GM23338 (cell line): ENCODE measurements around the gene INO80C. TPM values are rescaled to one million over a fixed set of nuclear protein-coding genes. Genes with fewer than 3 reads are reported as not detected.

ENCODE experiments used
- ATAC-seq: fragments of 200-7000 bp; cut with Tn5 transposase; 3 replicates; pipeline ENCODE4 v1.9.1; 2020
- DNase-seq: peaks from one replicate; pipeline ENCODE4 v3.0.0-alpha.2; 2015; ENCODE audit warnings: low spot score
- H2AFZ ChIP-seq: fragments of 200-600 bp; sonication (generic); 2 replicates; pipeline ENCODE4 v1.8.0; 2016; ENCODE audit warnings: antibody characterized with exemption, mild to moderate bottlenecking, moderate library complexity
- H3F3A ChIP-seq: fragments of 200-600 bp; sonication (generic); replicated peaks from 2 replicates; pipeline ENCODE4 v1.8.0; 2017; ENCODE audit warnings: antibody characterized with exemption, mixed run types, low read depth
- H3K27ac ChIP-seq: fragments of 200-600 bp; sonication (generic); 2 replicates; pipeline ENCODE4 v1.6.1; 2016; ENCODE audit warnings: low read depth
- H3K27me3 ChIP-seq: fragments of 200-600 bp; sonication (generic); 2 replicates; pipeline ENCODE4 v1.8.0; 2016; ENCODE audit warnings: mild to moderate bottlenecking, mixed run types, moderate library complexity; ENCODE audit not compliant: insufficient read depth
- H3K36me3 ChIP-seq: fragments of 200-600 bp; sonication (generic); 2 replicates; pipeline ENCODE4 v1.8.0; 2016; ENCODE audit warnings: mild to moderate bottlenecking; ENCODE audit not compliant: insufficient read depth
- H3K4me1 ChIP-seq: fragments of 200-600 bp; sonication (generic); 2 replicates; pipeline ENCODE4 v1.8.0; 2016; ENCODE audit warnings: mild to moderate bottlenecking, moderate library complexity; ENCODE audit not compliant: insufficient read depth
- H3K4me2 ChIP-seq: fragments of 200-600 bp; sonication (generic); 2 replicates; pipeline ENCODE4 v1.7.1; 2017; ENCODE audit warnings: mixed run types
- H3K4me3 ChIP-seq: fragments of 200-600 bp; sonication (generic); 2 replicates; pipeline ENCODE4 v1.6.1; 2016; ENCODE audit warnings: mixed run types
- H3K79me2 ChIP-seq: fragments of 200-600 bp; sonication (generic); replicated peaks from 2 replicates; pipeline ENCODE4 v1.8.0; 2017; ENCODE audit warnings: mild to moderate bottlenecking; ENCODE audit not compliant: insufficient read depth
- H3K9me2 ChIP-seq: fragments of 200-600 bp; sonication (generic); 2 replicates; pipeline ENCODE4 v1.8.0; 2017; ENCODE audit not compliant: insufficient read depth
- H4K20me1 ChIP-seq: fragments of 200-600 bp; sonication (generic); replicated peaks from 2 replicates; pipeline ENCODE4 v1.8.0; 2017; ENCODE audit warnings: mild to moderate bottlenecking; ENCODE audit not compliant: insufficient read depth
- H3K27ac Mint-ChIP-seq: 2 replicates; pipeline ENCODE4 v1.8.0; 2020; ENCODE audit warnings: inconsistent platforms, mild to moderate bottlenecking, moderate library complexity, mixed read lengths
- H3K27me3 Mint-ChIP-seq: 3 replicates; pipeline ENCODE4 v1.8.0; 2022; ENCODE audit warnings: low read depth, mild to moderate bottlenecking, moderate library complexity, mixed read lengths, inconsistent platforms; ENCODE audit not compliant: insufficient read depth, poor library complexity
- H3K36me3 Mint-ChIP-seq: 3 replicates; pipeline ENCODE4 v1.8.0; 2021; ENCODE audit warnings: low read depth, mild to moderate bottlenecking, inconsistent platforms, moderate library complexity, mixed read lengths
- H3K4me1 Mint-ChIP-seq: 3 replicates; pipeline ENCODE4 v1.8.0; 2020; ENCODE audit warnings: mild to moderate bottlenecking, inconsistent platforms, mixed read lengths
- H3K4me3 Mint-ChIP-seq: 3 replicates; pipeline ENCODE4 v1.8.0; 2021; ENCODE audit warnings: moderate library complexity, mild to moderate bottlenecking, inconsistent platforms, mixed read lengths
- H3K9me3 Mint-ChIP-seq: 3 replicates; pipeline ENCODE4 v1.8.0; 2020; ENCODE audit warnings: moderate library complexity, mild to moderate bottlenecking, inconsistent platforms, mixed read lengths
- CREB1 ChIP-seq: fragments of 250-450 bp; sonication (Bioruptor Pico); IDR thresholded peaks from 2 replicates; pipeline ENCODE4 v1.5.0; 2020; ENCODE audit warnings: low read depth, mild to moderate bottlenecking, moderate library complexity
- CTCF ChIP-seq, 2 experiments: fragments of 200-600 bp in 1 of 2; sonication (generic) in 1 of 2; conservative IDR thresholded peaks; 2 replicates each; pipeline versions ENCODE4 v1.5.1 to v1.6.1; 2016 to 2017; ENCODE audit warnings: antibody characterized with exemption in 2 of 2, low read depth in 2 of 2, mild to moderate bottlenecking in 2 of 2, moderate library complexity in 1 of 2
- ETS1 ChIP-seq: IDR thresholded peaks from 2 replicates; pipeline ENCODE4 v1.6.1; 2016; ENCODE audit warnings: antibody characterized with exemption
- EZH2 ChIP-seq: fragments of 200-600 bp; sonication (generic); IDR thresholded peaks from one replicate; pipeline ENCODE4 v1.8.0; 2017; ENCODE audit warnings: antibody characterized with exemption, mild to moderate bottlenecking, low read depth; ENCODE audit not compliant: unreplicated experiment
- EZH2phosphoT487 ChIP-seq: fragments of 200-600 bp; sonication (generic); IDR thresholded peaks from one replicate; pipeline ENCODE4 v1.8.1; 2018; ENCODE audit warnings: antibody characterized with exemption; ENCODE audit not compliant: unreplicated experiment
- JUNB ChIP-seq: IDR thresholded peaks from one replicate; pipeline ENCODE4 v1.6.1; 2016; ENCODE audit warnings: antibody characterized with exemption; ENCODE audit not compliant: unreplicated experiment
- NANOG ChIP-seq: IDR thresholded peaks from 2 replicates; pipeline ENCODE4 v1.6.1; 2016; ENCODE audit warnings: antibody characterized with exemption, borderline replicate concordance
- POLR2AphosphoS5 ChIP-seq: IDR thresholded peaks from 2 replicates; pipeline ENCODE4 v1.6.1; 2016; ENCODE audit warnings: antibody characterized with exemption, low read depth
- STAT1 ChIP-seq: IDR thresholded peaks from one replicate; pipeline ENCODE4 v1.6.1; 2016; ENCODE audit warnings: antibody characterized with exemption; ENCODE audit not compliant: unreplicated experiment
- ZNF114 ChIP-seq: fragments of 250-450 bp; sonication (Bioruptor Pico); IDR thresholded peaks from 2 replicates; pipeline ENCODE4 v1.5.0; 2020; ENCODE audit warnings: mild to moderate bottlenecking, moderate library complexity
- ZNF331 ChIP-seq: fragments of 250-450 bp; sonication (Bioruptor Pico); IDR thresholded peaks from 2 replicates; pipeline ENCODE4 v1.5.0; 2020; ENCODE audit warnings: low read depth, mild to moderate bottlenecking, moderate library complexity
- polyA plus RNA-seq: library from polyadenylated mRNA; unstranded; fragments of >200 nt; fragmentation: Nextera tagmentation; extraction: Ambion mirVana; gene quantifications from 2 replicates; pipeline ENCODE4 v1.2.1, GENCODE V29; 2016
- total RNA-seq: library from RNA; depleted of rRNA; stranded (reverse); fragments of >200 nt; shearing (Covaris generic); gene quantifications from 2 replicates; pipeline ENCODE4 v1.2.3, GENCODE V29; 2014
- TF ChIP-seq, protein P1 (sequence below): fragments of 250-450 bp; sonication (Bioruptor Pico); IDR thresholded peaks from 2 replicates; pipeline ENCODE4 v1.5.0; 2020; ENCODE audit warnings: mild to moderate bottlenecking, moderate library complexity
- TF ChIP-seq, protein P2 (sequence below): IDR thresholded peaks from one replicate; pipeline ENCODE4 v1.6.1; 2018; ENCODE audit warnings: antibody characterized with exemption; ENCODE audit not compliant: unreplicated experiment

INO80C gene
- total and polyA plus RNA-seq, 2 experiments from 2014 or later: 16.3 to 52.3 TPM

DNA sequence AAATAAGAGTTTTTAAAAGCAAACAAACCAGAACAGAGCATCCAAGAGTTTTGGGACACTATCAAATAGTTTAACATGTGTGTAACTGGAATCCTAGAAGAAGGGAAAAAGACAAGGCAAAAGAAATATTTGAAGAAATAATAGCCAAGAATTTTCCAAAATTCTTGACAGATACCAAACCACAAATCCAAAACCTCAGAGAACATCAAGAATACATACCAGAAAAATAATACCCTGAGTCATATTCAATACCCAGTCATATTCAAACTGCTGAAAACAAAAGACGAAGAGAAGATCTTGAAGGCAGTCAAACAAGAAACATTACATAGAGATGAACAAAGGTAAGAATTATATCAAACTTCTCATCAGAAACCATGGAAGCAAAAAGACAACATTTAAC lies 22.9 kb downstream of the INO80C start:
- Histone ChIP-seq H3K27ac (no peak overlapping the region), H2AFZ (no peak overlapping the region), H4K20me1 (peaks cover 3% of the 10 kb centered on the region; the same call in 1 of the 2 replicates), H3K4me1 (no peaks in the 10 kb centered on the region), H3K36me3 (peaks cover 5% of the 10 kb centered on the region; the same call in 1 of the 2 replicates), H3K79me2 (peaks cover 17% of the 10 kb centered on the region; the same call in 1 of the 2 replicates), H3K9me2 (no peaks in the 10 kb centered on the region), H3K27me3 (no peaks in the 10 kb centered on the region), H3K4me2 (no peak overlapping the region), H3F3A (no peaks in the 10 kb centered on the region), H3K4me3 (no peak overlapping the region)
- ATAC-seq: no peak
- no peak for TF ChIP-seq ZNF331
- no peak for TF ChIP-seq EZH2
- TF ChIP-seq NANOG: no peak
- no peak for TF ChIP-seq CREB1
- TF ChIP-seq ETS1: no peak
- TF ChIP-seq, protein P1, sequence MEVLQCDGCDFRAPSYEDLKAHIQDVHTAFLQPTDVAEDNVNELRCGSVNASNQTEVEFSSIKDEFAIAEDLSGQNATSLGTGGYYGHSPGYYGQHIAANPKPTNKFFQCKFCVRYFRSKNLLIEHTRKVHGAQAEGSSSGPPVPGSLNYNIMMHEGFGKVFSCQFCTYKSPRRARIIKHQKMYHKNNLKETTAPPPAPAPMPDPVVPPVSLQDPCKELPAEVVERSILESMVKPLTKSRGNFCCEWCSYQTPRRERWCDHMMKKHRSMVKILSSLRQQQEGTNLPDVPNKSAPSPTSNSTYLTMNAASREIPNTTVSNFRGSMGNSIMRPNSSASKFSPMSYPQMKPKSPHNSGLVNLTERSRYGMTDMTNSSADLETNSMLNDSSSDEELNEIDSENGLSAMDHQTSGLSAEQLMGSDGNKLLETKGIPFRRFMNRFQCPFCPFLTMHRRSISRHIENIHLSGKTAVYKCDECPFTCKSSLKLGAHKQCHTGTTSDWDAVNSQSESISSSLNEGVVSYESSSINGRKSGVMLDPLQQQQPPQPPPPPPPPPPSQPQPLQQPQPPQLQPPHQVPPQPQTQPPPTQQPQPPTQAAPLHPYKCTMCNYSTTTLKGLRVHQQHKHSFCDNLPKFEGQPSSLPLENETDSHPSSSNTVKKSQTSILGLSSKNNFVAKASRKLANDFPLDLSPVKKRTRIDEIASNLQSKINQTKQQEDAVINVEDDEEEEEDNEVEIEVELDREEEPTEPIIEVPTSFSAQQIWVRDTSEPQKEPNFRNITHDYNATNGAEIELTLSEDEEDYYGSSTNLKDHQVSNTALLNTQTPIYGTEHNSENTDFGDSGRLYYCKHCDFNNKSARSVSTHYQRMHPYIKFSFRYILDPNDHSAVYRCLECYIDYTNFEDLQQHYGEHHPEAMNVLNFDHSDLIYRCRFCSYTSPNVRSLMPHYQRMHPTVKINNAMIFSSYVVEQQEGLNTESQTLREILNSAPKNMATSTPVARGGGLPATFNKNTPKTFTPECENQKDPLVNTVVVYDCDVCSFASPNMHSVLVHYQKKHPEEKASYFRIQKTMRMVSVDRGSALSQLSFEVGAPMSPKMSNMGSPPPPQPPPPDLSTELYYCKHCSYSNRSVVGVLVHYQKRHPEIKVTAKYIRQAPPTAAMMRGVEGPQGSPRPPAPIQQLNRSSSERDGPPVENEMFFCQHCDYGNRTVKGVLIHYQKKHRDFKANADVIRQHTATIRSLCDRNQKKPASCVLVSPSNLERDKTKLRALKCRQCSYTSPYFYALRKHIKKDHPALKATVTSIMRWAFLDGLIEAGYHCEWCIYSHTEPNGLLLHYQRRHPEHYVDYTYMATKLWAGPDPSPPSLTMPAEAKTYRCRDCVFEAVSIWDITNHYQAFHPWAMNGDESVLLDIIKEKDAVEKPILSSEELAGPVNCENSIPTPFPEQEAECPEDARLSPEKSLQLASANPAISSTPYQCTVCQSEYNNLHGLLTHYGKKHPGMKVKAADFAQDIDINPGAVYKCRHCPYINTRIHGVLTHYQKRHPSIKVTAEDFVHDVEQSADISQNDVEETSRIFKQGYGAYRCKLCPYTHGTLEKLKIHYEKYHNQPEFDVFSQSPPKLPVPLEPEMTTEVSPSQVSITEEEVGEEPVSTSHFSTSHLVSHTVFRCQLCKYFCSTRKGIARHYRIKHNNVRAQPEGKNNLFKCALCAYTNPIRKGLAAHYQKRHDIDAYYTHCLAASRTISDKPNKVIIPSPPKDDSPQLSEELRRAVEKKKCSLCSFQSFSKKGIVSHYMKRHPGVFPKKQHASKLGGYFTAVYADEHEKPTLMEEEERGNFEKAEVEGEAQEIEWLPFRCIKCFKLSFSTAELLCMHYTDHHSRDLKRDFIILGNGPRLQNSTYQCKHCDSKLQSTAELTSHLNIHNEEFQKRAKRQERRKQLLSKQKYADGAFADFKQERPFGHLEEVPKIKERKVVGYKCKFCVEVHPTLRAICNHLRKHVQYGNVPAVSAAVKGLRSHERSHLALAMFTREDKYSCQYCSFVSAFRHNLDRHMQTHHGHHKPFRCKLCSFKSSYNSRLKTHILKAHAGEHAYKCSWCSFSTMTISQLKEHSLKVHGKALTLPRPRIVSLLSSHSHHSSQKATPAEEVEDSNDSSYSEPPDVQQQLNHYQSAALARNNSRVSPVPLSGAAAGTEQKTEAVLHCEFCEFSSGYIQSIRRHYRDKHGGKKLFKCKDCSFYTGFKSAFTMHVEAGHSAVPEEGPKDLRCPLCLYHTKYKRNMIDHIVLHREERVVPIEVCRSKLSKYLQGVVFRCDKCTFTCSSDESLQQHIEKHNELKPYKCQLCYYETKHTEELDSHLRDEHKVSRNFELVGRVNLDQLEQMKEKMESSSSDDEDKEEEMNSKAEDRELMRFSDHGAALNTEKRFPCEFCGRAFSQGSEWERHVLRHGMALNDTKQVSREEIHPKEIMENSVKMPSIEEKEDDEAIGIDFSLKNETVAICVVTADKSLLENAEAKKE (CRISPR knock-in tag): no peak
- TF ChIP-seq ZNF114: no peak
- TF ChIP-seq STAT1: no peak
- TF ChIP-seq EZH2phosphoT487: no peak
- TF ChIP-seq, protein P2, sequence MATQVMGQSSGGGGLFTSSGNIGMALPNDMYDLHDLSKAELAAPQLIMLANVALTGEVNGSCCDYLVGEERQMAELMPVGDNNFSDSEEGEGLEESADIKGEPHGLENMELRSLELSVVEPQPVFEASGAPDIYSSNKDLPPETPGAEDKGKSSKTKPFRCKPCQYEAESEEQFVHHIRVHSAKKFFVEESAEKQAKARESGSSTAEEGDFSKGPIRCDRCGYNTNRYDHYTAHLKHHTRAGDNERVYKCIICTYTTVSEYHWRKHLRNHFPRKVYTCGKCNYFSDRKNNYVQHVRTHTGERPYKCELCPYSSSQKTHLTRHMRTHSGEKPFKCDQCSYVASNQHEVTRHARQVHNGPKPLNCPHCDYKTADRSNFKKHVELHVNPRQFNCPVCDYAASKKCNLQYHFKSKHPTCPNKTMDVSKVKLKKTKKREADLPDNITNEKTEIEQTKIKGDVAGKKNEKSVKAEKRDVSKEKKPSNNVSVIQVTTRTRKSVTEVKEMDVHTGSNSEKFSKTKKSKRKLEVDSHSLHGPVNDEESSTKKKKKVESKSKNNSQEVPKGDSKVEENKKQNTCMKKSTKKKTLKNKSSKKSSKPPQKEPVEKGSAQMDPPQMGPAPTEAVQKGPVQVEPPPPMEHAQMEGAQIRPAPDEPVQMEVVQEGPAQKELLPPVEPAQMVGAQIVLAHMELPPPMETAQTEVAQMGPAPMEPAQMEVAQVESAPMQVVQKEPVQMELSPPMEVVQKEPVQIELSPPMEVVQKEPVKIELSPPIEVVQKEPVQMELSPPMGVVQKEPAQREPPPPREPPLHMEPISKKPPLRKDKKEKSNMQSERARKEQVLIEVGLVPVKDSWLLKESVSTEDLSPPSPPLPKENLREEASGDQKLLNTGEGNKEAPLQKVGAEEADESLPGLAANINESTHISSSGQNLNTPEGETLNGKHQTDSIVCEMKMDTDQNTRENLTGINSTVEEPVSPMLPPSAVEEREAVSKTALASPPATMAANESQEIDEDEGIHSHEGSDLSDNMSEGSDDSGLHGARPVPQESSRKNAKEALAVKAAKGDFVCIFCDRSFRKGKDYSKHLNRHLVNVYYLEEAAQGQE: no peak
- TF ChIP-seq CTCF (conservative IDR thresholded peaks at IDR 0.05; ENCODE audit: low read depth in 2 of 2): no peak
- no peak for TF ChIP-seq POLR2AphosphoS5
- no peak for TF ChIP-seq JUNB
- Mint-ChIP-seq H3K9me3 (no peaks in the 10 kb centered on the region), H3K27ac (no peak overlapping the region), H3K36me3 (peaks cover 48% of the 10 kb centered on the region), H3K4me1 (no peaks in the 10 kb centered on the region), H3K27me3 (no peaks in the 10 kb centered on the region), H3K4me3 (no peak overlapping the region)
- DNase-seq: no peak
